GM23248 (cell line): ENCODE measurements around the gene SEMA4D. TPM values are rescaled to one million over a fixed set of nuclear protein-coding genes. Genes with fewer than 3 reads are reported as not detected.

ENCODE experiments used
- DNase-seq: peaks from one replicate; pipeline ENCODE4 v3.0.0-alpha.2; 2015
- H2AFZ ChIP-seq: fragments of 200-600 bp; sonication (generic); 2 replicates; pipeline ENCODE4 v1.6.1; 2016; ENCODE audit warnings: antibody characterized with exemption
- H3F3A ChIP-seq: fragments of 200-600 bp; sonication (generic); 2 replicates; pipeline ENCODE4 v1.6.1; 2016; ENCODE audit warnings: mild to moderate bottlenecking, antibody characterized with exemption, mixed run types; ENCODE audit not compliant: insufficient read depth
- H3K27ac ChIP-seq: fragments of 200-600 bp; sonication (generic); 2 replicates; pipeline ENCODE4 v1.5.1; 2016; ENCODE audit warnings: mild to moderate bottlenecking
- H3K27me3 ChIP-seq: fragments of 200-600 bp; sonication (generic); replicated peaks from 2 replicates; pipeline ENCODE4 v1.6.1; 2016; ENCODE audit warnings: mild to moderate bottlenecking; ENCODE audit not compliant: insufficient read depth
- H3K36me3 ChIP-seq: fragments of 200-600 bp; sonication (generic); 2 replicates; pipeline ENCODE4 v1.6.1; 2016; ENCODE audit warnings: low read depth, mild to moderate bottlenecking
- H3K4me1 ChIP-seq: fragments of 200-600 bp; sonication (generic); 2 replicates; pipeline ENCODE4 v1.6.1; 2016; ENCODE audit warnings: mild to moderate bottlenecking; ENCODE audit not compliant: insufficient read depth
- H3K4me2 ChIP-seq: fragments of 200-600 bp; sonication (generic); one replicate; pipeline ENCODE4 v1.6.1; 2016; ENCODE audit warnings: mild to moderate bottlenecking; ENCODE audit not compliant: unreplicated experiment
- H3K4me3 ChIP-seq: fragments of 200-600 bp; sonication (generic); 2 replicates; pipeline ENCODE4 v1.5.1; 2016; ENCODE audit warnings: mild to moderate bottlenecking
- H3K79me2 ChIP-seq: fragments of 200-600 bp; sonication (generic); 2 replicates; pipeline ENCODE4 v1.6.1; 2016; ENCODE audit warnings: mild to moderate bottlenecking; ENCODE audit not compliant: insufficient read depth
- H3K9ac ChIP-seq: fragments of 200-600 bp; sonication (generic); 2 replicates; pipeline ENCODE4 v1.6.1; 2016; ENCODE audit warnings: mild to moderate bottlenecking
- H3K9me2 ChIP-seq: fragments of 200-600 bp; sonication (generic); 2 replicates; pipeline ENCODE4 v1.6.1; 2016; ENCODE audit warnings: mixed run types, mild to moderate bottlenecking, moderate library complexity; ENCODE audit not compliant: insufficient read depth
- H3K9me3 ChIP-seq: fragments of 200-600 bp; sonication (generic); one replicate; pipeline ENCODE4 v1.6.1; 2017; ENCODE audit warnings: low read depth
- H4K20me1 ChIP-seq: fragments of 200-600 bp; sonication (generic); 2 replicates; pipeline ENCODE4 v1.6.0; 2016; ENCODE audit not compliant: insufficient read depth
- EZH2 ChIP-seq: fragments of 200-600 bp; sonication (generic); IDR thresholded peaks from 2 replicates; pipeline ENCODE4 v1.6.1; 2018; ENCODE audit warnings: antibody characterized with exemption, mild to moderate bottlenecking; ENCODE audit not compliant: insufficient read depth, poor library complexity, severe bottlenecking
- EZH2phosphoT487 ChIP-seq: fragments of 200-600 bp; sonication (generic); IDR thresholded peaks from 2 replicates; pipeline ENCODE4 v1.6.1; 2018; ENCODE audit warnings: antibody characterized with exemption, moderate library complexity, mild to moderate bottlenecking, low read depth; ENCODE audit not compliant: insufficient read depth
- WGBS, 2 experiments: methylation state at CpG; one replicate each; pipeline ENCODE4 v1.1.6; 2015 to 2017; ENCODE audit warnings: low lambda C conversion rate in 2 of 2, low coverage in 1 of 2; ENCODE audit errors: missing lambda C conversion rate in 2 of 2; 5-methylcytosine and 5-hydroxymethylcytosine counted together
- in situ Hi-C: fragments of 300-500 bp; cut with MboI; formaldehyde crosslinking; loops from 2 replicates; pipeline ENCODE4 v1.15.0; 2020
- polyA plus RNA-seq: library from polyadenylated mRNA; unstranded; fragments of >200 nt; fragmentation: Nextera tagmentation; extraction: Ambion mirVana; gene quantifications from 2 replicates; pipeline ENCODE4 v1.2.1, GENCODE V29; 2016
- total RNA-seq: library from RNA; depleted of rRNA; stranded (reverse); fragments of >200 nt; shearing (Covaris generic); gene quantifications from 2 replicates; pipeline ENCODE4 v1.2.3, GENCODE V29; 2014

Gene SEMA4D
- total and polyA plus RNA-seq, 2 experiments from 2014 or later = 0.11 TPM

- WGBS, 2 experiments = 74 to 88% methylated on average over 6 to 9 of the region's 9 CpGs
- no peak for DNase-seq
- TF ChIP-seq EZH2 (no peak), EZH2phosphoT487 (no peak)
- Histone ChIP-seq H3K79me2 (no peaks in the 10 kb centered on the region), H3K9me2 (no peaks in the 10 kb centered on the region), H3K9ac (no peak overlapping the region), H3K4me1 (no peaks in the 10 kb centered on the region), H3K4me2 (no peak overlapping the region), H4K20me1 (no peaks in the 10 kb centered on the region), H3K4me3 (no peak overlapping the region), H3F3A (no peaks in the 10 kb centered on the region), H3K36me3 (no peaks in the 10 kb centered on the region), H2AFZ (no peak overlapping the region), H3K27ac (no peak overlapping the region), H3K9me3 (no peaks in the 10 kb centered on the region), H3K27me3 (no peaks in the 10 kb centered on the region)
- in situ Hi-C loops = no loop called here
Observed at GRCh38 chr9:89462817-89463683, 34.9 kb downstream of the SEMA4D start.

- Histone ChIP-seq H3K4me2 (no peak overlapping the region), H3K9ac (no peak overlapping the region), H2AFZ (no peak overlapping the region), H3K9me2 (no peaks in the 10 kb centered on the region), H3F3A (no peaks in the 10 kb centered on the region), H3K4me3 (no peak overlapping the region), H3K36me3 (no peaks in the 10 kb centered on the region), H3K9me3 (no peaks in the 10 kb centered on the region), H3K4me1 (no peaks in the 10 kb centered on the region), H3K27ac (no peak overlapping the region), H4K20me1 (no peaks in the 10 kb centered on the region), H3K27me3 (no peaks in the 10 kb centered on the region), H3K79me2 (no peaks in the 10 kb centered on the region)
- DNase-seq = no peak
- no peak for TF ChIP-seq EZH2phosphoT487
- TF ChIP-seq EZH2 = no peak
- in situ Hi-C loops = no loop called here
- WGBS, 2 experiments = 43 to 44% methylated on average over 5 of the region's 5 CpGs
Observed at GRCh38 chr9:89462199-89462598, 35.7 kb downstream of the SEMA4D start.

GRCh38 chr9:89461265-89461664, 36.6 kb downstream of the SEMA4D start:
- H3K9me3 ChIP-seq = no peaks in the 10 kb centered on the region
- no peaks in the 10 kb centered on the region for H3K9me2 ChIP-seq
- no peak overlapping the region for H3K4me2 ChIP-seq
- H3K9ac ChIP-seq = no peak overlapping the region
- no peak overlapping the region for H2AFZ ChIP-seq
- no peak for TF ChIP-seq EZH2
- TF ChIP-seq EZH2phosphoT487 = no peak
- H3K27me3 ChIP-seq = no peaks in the 10 kb centered on the region
- peak; percentile 70 for DNase-seq
- H3K79me2 ChIP-seq = no peaks in the 10 kb centered on the region
- no peak overlapping the region for H3K4me3 ChIP-seq
- no peaks in the 10 kb centered on the region for H3F3A ChIP-seq
- WGBS, 2 experiments = 42 to 48% methylated on average over 8 of the region's 8 CpGs
- in situ Hi-C loops = no loop called here
- H4K20me1 ChIP-seq = no peaks in the 10 kb centered on the region
- no peak overlapping the region for H3K27ac ChIP-seq
- H3K36me3 ChIP-seq = no peaks in the 10 kb centered on the region
- H3K4me1 ChIP-seq = no peaks in the 10 kb centered on the region

- no peaks in the 10 kb centered on the region for H3K9me2 ChIP-seq
- no peak overlapping the region for H3K9ac ChIP-seq
- H3K4me2 ChIP-seq = no peak overlapping the region
- H3K36me3 ChIP-seq = no peaks in the 10 kb centered on the region
- H3K27me3 ChIP-seq = no peaks in the 10 kb centered on the region
- no peak for TF ChIP-seq EZH2phosphoT487
- TF ChIP-seq EZH2 = no peak
- H3K4me3 ChIP-seq = no peak overlapping the region
- H2AFZ ChIP-seq = no peak overlapping the region
- WGBS, 2 experiments = 92% methylated on average over 10 of the region's 10 CpGs
- H4K20me1 ChIP-seq = no peaks in the 10 kb centered on the region
- H3K79me2 ChIP-seq = no peaks in the 10 kb centered on the region
- H3K9me3 ChIP-seq = no peaks in the 10 kb centered on the region
- no peaks in the 10 kb centered on the region for H3F3A ChIP-seq
- in situ Hi-C loops = no loop called here
- no peak for DNase-seq
- H3K4me1 ChIP-seq = no peaks in the 10 kb centered on the region
- no peak overlapping the region for H3K27ac ChIP-seq
Observed at GRCh38 chr9:89460551-89460950, 37.4 kb downstream of the SEMA4D start.
